Lower leg skin (tissue), 4 donors: ENCODE measurements around the gene ZNF674. TPM values are rescaled to one million over a fixed set of nuclear protein-coding genes. Genes with fewer than 3 reads are reported as not detected.
"Not testable (repeated sequence)": the region's sequence is repeated elsewhere in the genome, so short reads cannot be mapped to it uniquely, and the experiment has no call there.

Experiments used
- DNase-seq, 2 donors: peaks; one replicate each; pipeline ENCODE4 v3.0.0-alpha.2; 2019; ENCODE audit warnings: low spot score in 2 of 2
- H3K4me3 ChIP-seq: fragments of 200-600 bp; sonication (generic); 2 replicates; pipeline ENCODE4 v1.5.1; 2017; ENCODE audit warnings: mild to moderate bottlenecking, low read depth; ENCODE audit not compliant: poor library complexity, severe bottlenecking
- POLR2A ChIP-seq, 2 donors: fragments of 450-650 bp; IDR thresholded peaks; one replicate each; pipeline ENCODE4 v1.6.1; 2016 to 2017; ENCODE audit warnings: antibody characterized with exemption in 2 of 2, mild to moderate bottlenecking in 1 of 2, moderate library complexity in 1 of 2
- WGBS, 2 donors: methylation state at CpG; one replicate each; pipeline ENCODE4 v1.1.5; 2018; 5-methylcytosine and 5-hydroxymethylcytosine counted together
- intact Hi-C: fragments of 100-400 bp; cut with DNase I; formaldehyde crosslinking; loops from one replicate; pipeline ENCODE4 v1.15.0; 2023; ENCODE audit warnings: low total_unique reads
- total RNA-seq, 4 donors: library from RNA; depleted of rRNA; stranded (reverse); fragments of >200 nt; gene quantifications; one replicate each; pipeline ENCODE4 v1.1.0, GENCODE V29; 2016
- TF ChIP-seq, protein P1 (sequence below), 3 donors: fragments of 450-650 bp; IDR thresholded peaks; one replicate each; pipeline ENCODE4 v1.5.1; 2016; ENCODE audit warnings: antibody characterized with exemption in 3 of 3, mild to moderate bottlenecking in 3 of 3, moderate library complexity in 2 of 3

ZNF674 gene
- total RNA-seq, 4 donors from 2014 or later: 0.76 to 2.3 (median 2.0) TPM

DNA sequence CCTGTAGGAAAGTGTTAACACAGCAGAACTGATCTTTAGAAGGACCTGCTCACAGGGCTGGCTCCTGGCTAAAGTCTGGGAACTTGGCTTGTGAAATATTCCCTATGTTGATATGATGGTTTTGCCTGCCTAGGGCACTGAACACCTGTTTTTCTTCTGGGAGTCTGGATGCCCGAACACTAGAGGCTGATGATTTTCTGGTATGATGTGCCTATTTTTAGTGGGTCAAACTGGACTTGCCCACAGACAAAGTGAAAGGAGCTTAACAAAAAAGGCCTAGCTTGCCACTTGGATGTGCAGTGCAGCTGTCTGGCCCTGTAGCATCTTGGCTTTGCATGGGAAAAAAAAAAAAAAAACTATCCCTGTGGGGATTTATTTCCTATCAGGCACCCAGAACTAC, 39.1 kb downstream of the ZNF674 start:
- TF ChIP-seq, protein P1, sequence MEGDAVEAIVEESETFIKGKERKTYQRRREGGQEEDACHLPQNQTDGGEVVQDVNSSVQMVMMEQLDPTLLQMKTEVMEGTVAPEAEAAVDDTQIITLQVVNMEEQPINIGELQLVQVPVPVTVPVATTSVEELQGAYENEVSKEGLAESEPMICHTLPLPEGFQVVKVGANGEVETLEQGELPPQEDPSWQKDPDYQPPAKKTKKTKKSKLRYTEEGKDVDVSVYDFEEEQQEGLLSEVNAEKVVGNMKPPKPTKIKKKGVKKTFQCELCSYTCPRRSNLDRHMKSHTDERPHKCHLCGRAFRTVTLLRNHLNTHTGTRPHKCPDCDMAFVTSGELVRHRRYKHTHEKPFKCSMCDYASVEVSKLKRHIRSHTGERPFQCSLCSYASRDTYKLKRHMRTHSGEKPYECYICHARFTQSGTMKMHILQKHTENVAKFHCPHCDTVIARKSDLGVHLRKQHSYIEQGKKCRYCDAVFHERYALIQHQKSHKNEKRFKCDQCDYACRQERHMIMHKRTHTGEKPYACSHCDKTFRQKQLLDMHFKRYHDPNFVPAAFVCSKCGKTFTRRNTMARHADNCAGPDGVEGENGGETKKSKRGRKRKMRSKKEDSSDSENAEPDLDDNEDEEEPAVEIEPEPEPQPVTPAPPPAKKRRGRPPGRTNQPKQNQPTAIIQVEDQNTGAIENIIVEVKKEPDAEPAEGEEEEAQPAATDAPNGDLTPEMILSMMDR (IDR thresholded peaks at IDR 0.05): no peak
- intact Hi-C loops: no loop called here
- no peak overlapping the region for H3K4me3 ChIP-seq
- WGBS, 2 donors: 84 to 100% methylated on average over 1 of the region's 1 CpG
- DNase-seq: no peak

DNA sequence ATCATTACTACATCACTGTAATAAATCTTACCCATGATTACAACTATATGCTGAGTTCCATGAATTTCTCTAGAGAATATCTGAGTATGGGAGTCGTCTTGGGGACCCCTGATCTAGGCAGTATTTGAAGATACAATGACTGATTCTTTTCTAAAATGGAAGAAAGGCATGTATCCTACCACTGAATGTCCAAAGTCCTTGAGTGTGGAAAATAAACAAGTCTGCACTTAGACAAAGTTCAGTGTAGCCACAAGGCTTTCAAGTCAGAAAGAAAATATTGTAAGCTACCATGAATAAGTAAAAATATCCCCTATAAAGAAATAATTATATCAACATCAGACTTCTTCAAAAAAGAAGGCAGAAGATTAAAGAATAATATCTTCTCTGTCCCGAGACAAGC, 42.4 kb downstream of the ZNF674 start:
- TF ChIP-seq, protein P1 (IDR thresholded peaks at IDR 0.05): no peak
- no peak for TF ChIP-seq POLR2A (IDR thresholded peaks at IDR 0.05)
- intact Hi-C loops: no loop called here
- H3K4me3 ChIP-seq: no peak overlapping the region
- DNase-seq: no peak
- 69 to 97% methylated on average over 2 of the region's 2 CpGs for WGBS, 2 donors

DNA sequence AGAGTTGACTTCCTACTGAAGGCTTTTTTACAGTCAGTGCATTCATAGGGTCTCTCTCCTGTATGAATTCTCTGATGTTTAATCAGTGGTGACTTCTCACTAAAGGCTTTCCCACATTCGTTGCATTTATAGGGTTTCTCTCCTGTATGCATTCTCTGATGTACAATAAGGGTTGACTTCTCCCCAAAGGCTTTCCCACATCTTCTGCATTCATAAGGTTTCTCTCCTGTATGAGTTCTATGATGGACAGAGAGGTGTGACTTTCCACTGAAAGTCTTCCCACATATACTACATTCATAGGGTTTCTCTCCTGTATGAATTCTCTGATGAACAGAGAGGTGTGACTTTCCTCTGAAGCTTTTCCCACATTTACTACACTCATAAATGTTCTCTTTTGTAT, 45.2 kb downstream of the ZNF674 start:
- TF ChIP-seq POLR2A (IDR thresholded peaks at IDR 0.05): no peak
- TF ChIP-seq, protein P1 (IDR thresholded peaks at IDR 0.05): no peak
- DNase-seq: no peak
- WGBS, 2 donors: 97 to 100% methylated on average over 1 of the region's 1 CpG
- intact Hi-C loops: no loop called here
- H3K4me3 ChIP-seq: no peak overlapping the region

DNA sequence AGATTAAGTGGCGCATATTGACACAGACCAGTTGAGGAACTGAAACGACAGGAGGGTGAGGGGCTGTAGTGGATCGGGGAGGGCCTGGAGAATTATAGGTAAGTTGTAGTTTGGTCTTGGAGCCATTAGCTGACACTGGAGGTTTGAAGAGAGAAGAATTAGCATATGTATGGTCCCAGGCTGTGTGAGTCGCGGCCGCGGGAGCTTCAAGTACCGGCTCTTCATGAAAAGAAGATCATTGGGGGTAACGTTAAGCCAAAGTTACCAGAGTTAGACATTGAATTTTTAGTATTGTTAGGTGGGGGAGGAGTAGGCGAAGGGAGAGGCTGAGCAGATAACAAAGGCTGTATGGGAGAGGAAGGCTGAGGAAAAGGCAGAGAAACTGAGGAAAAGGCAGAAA, 56.5 kb downstream of the ZNF674 start:
- no peak overlapping the region for H3K4me3 ChIP-seq
- WGBS, 2 donors: 73 to 79% methylated on average over 10 of the region's 10 CpGs
- DNase-seq: no peak
- intact Hi-C loops: no loop called here
- TF ChIP-seq, protein P1 (IDR thresholded peaks at IDR 0.05): no peak
- no peak for TF ChIP-seq POLR2A (IDR thresholded peaks at IDR 0.05)

DNA sequence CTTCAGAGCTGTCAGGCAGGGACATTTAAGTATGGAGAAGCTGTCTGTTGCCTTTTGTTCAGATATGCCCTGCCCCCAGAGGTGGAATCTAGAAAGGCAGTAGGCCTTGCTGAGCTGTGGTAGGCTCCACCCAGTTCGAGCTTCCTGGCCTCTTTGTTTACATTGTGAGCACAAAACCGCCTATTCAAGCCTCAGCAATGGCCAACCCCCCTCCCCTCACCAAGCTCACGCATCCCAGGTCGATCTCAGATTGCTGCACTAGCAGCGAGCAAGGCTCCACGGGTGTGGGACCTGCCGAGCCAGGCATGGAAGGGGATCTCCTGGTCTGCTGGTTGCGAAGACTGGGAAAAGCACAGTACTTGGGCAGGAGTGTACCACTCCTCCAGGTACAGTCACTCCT, 59.3 kb downstream of the ZNF674 start:
- TF ChIP-seq, protein P1 (IDR thresholded peaks at IDR 0.05): no peak
- no peak for TF ChIP-seq POLR2A (IDR thresholded peaks at IDR 0.05)
- no peak for DNase-seq
- intact Hi-C loops: no loop called here
- H3K4me3 ChIP-seq: no peak overlapping the region
- WGBS, 2 donors: 78 to 96% methylated on average over 8 of the region's 8 CpGs

DNA sequence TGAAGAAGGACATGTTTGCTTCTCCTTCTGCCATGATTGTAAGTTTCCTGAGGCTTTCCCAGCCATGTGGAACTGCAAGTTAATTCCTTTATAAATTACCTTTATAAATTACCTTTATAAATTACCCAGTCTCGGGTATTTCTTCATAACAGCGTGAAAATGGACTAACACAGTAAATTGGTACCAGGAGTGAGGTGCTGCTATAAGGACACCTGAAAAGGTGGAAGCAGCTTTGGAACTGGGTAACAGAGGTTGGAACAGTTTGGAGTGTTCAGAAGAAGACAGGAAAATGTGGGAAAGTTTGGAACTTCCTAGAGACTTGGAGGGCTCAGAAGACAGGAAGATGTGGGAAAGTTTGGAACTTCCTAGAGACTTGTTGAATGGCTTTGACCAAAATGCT, 66.6 kb downstream of the ZNF674 start:
- intact Hi-C loops, H3K4me3 ChIP-seq, DNase-seq: not testable (repeated sequence)
- 83 to 97% methylated on average over 2 of the region's 2 CpGs for WGBS, 2 donors
